Measurements from ENCODE around the gene PROM2.

Gene PROM2

GRCh38 chr2:95308426-95308990 lies 34.3 kb downstream of the PROM2 start:
- DNase-seq (ENCODE audit: low read depth) = no peak

GRCh38 chr2:95309599-95309998 lies 35.4 kb downstream of the PROM2 start:
- no peak for DNase-seq (ENCODE audit: low read depth)

GRCh38 chr2:95310216-95310615 lies 36.0 kb downstream of the PROM2 start:
- no peak for DNase-seq (ENCODE audit: low read depth)

GRCh38 chr2:95310651-95311050 lies 36.4 kb downstream of the PROM2 start:
- DNase-seq (ENCODE audit: low read depth) = no peak

- no peak for DNase-seq (ENCODE audit: low read depth)
Observed at GRCh38 chr2:95311815-95312542, 37.7 kb downstream of the PROM2 start.

- DNase-seq (ENCODE audit: low read depth) = no peak
Observed at GRCh38 chr2:95312543-95313201, 38.4 kb downstream of the PROM2 start.

- no peak for DNase-seq (ENCODE audit: low read depth)
Observed at GRCh38 chr2:95313296-95314131, 39.3 kb downstream of the PROM2 start.

GRCh38 chr2:95314598-95314963 lies 40.3 kb downstream of the PROM2 start:
- no peak for DNase-seq (ENCODE audit: low read depth)

- DNase-seq (ENCODE audit: low read depth) = no peak
Observed at GRCh38 chr2:95314964-95315611, 40.8 kb downstream of the PROM2 start.

GRCh38 chr2:95315801-95316411 lies 41.7 kb downstream of the PROM2 start:
- DNase-seq (ENCODE audit: low read depth) = no peak

GRCh38 chr2:95316466-95317122 lies 42.3 kb downstream of the PROM2 start:
- no peak for DNase-seq (ENCODE audit: low read depth)

- DNase-seq (ENCODE audit: low read depth) = no peak
Observed at GRCh38 chr2:95317123-95317500, 42.9 kb downstream of the PROM2 start.

GRCh38 chr2:95317665-95318425 lies 43.6 kb downstream of the PROM2 start:
- DNase-seq (ENCODE audit: low read depth) = no peak

- no peak for DNase-seq (ENCODE audit: low read depth)
Observed at GRCh38 chr2:95318431-95319220, 44.4 kb downstream of the PROM2 start.

GRCh38 chr2:95319481-95320343 lies 45.5 kb downstream of the PROM2 start:
- DNase-seq (ENCODE audit: low read depth) = no peak

GRCh38 chr2:95320344-95320712 lies 46.1 kb downstream of the PROM2 start:
- no peak for DNase-seq (ENCODE audit: low read depth)

GRCh38 chr2:95320986-95321767 lies 46.9 kb downstream of the PROM2 start:
- no peak for DNase-seq (ENCODE audit: low read depth)

All from activated T-cell treated with anti-CD3 and anti-CD28 coated beads for 48 hours (primary cell).